Mucosa of rectum (tissue), 2 donors: ENCODE results near the gene U2SURP.

Experiments
- H3K27ac ChIP-seq, 2 donors: one replicate each; pipeline ENCODE4 v1.7.0; 2013; ENCODE audit warnings: inconsistent platforms in 2 of 2, low read depth in 2 of 2, low read length in 2 of 2
- H3K27me3 ChIP-seq, 2 donors: one replicate each; pipeline ENCODE4 v1.7.0; 2013; ENCODE audit warnings: low read length in 2 of 2; ENCODE audit not compliant: control insufficient read depth in 2 of 2, insufficient read depth in 2 of 2
- H3K36me3 ChIP-seq, 2 donors: one replicate each; pipeline ENCODE4 v1.7.0; 2013; ENCODE audit warnings: low read length in 2 of 2; ENCODE audit not compliant: control insufficient read depth in 2 of 2, insufficient read depth in 2 of 2
- H3K4me1 ChIP-seq, 2 donors: one replicate each; pipeline ENCODE4 v1.7.0; 2013; ENCODE audit warnings: low read length in 2 of 2, mild to moderate bottlenecking in 1 of 2; ENCODE audit not compliant: control insufficient read depth in 2 of 2, insufficient read depth in 2 of 2
- H3K4me3 ChIP-seq, 2 donors: one replicate each; pipeline ENCODE4 v1.7.0; 2013; ENCODE audit warnings: low read length in 2 of 2
- H3K9ac ChIP-seq, 2 donors: one replicate each; pipeline ENCODE4 v1.7.0; 2013; ENCODE audit warnings: low read length in 2 of 2, low read depth in 1 of 2, mild to moderate bottlenecking in 1 of 2
- H3K9me3 ChIP-seq, 2 donors: one replicate each; pipeline ENCODE4 v1.7.0; 2013; ENCODE audit warnings: low read length in 2 of 2; ENCODE audit not compliant: control insufficient read depth in 2 of 2
- donor health status: healthy.
- donor health status: Normal muscosa, but diverticular disease.

Gene U2SURP

GRCh38 chr3:143001369-143002082 lies at the start of gene U2SURP:
Gene U2SURP, plus strand, starts transcription at chr3:143001570. Its CDS starts 59 bp downstream, at chr3:143001629.
- Histone ChIP-seq H3K27ac (peak within 1 kb of the TSS; percentile 80 to 92), H3K4me3 (peak within 1 kb of the TSS; percentile 78 to 94), H3K9ac (peak within 1 kb of the TSS; percentile 90 to 97), H3K27me3 (no peaks in the 10 kb centered on the region), H3K4me1 (peaks cover 4 to 15% of the 10 kb centered on the region in 2 donors), H3K36me3 (no peaks in the 10 kb centered on the region), H3K9me3 (no peaks in the 10 kb centered on the region)

DNA sequence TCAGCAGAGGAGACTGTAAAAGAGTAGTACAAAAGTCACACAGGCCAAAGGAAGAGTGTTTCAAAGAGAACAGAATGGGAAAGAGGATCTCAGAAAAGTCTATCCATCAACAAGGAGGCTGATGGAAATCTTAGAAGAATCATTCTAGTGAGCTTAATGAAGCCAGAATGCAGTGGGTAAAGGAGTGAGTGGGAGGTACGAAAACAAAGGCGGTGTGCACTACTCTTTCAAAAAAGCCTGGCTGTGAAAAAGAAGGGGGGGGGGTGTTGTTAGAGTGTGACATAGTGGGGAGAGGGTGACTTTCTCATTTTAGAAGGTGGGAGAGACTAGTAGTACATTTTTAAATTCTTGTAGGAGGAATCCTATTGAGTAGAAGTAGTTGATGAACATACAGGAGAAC lies 49.6 kb upstream of the U2SURP start:
- Histone ChIP-seq H3K27me3 (peaks cover 10% of the 10 kb centered on the region in 2 donors), H3K27ac (no peak overlapping the region), H3K4me3 (no peak overlapping the region), H3K4me1 (no peaks in the 10 kb centered on the region), H3K9ac (no peak overlapping the region), H3K36me3 (no peaks in the 10 kb centered on the region), H3K9me3 (no peaks in the 10 kb centered on the region)

DNA sequence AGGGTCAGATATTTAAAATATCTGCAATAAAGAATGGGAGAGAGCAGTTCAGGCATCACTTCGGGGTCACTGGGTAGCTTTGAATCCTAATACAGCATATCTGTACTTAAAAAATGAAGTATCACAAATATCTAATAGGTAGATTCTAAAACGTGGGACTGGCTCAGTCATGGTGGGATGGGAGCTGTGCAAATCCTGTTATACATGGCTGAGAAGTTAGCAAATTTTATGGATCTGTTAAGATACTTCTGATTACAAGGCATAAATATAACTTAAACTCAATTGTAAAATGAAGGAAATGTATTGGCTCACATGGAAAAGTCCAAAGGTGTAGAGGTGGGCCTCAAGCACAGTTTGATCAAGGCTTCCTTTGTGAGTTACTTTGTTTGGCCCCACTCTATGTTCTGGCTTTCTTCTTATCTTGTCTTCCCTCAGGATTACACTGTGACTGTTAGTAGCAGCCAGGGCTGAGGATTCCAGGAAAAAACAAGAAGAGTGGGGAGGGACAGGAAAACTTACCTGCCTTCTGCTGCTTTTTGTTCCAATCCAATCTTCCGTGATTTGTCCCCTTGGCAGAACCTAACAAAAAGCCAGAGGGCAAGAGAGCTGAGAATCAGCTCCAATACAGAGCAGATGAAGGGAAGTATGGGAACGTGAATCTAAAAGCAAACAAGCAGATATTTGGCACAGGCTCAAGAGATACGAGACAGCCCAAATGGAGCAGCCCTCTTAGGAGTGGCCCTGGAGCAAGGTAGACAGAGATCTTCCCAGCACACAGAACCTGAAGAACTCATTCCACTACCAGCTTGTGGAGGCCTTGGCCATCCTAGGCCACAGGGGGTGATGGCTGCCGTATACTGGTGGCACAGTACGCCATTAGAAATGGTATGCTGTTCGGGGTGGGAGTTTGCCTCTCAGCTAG lies 48.8 kb upstream of the U2SURP start:
- Histone ChIP-seq H3K27ac (no peak overlapping the region), H3K27me3 (peaks cover 5 to 10% of the 10 kb centered on the region in 2 donors), H3K4me3 (no peak overlapping the region), H3K9ac (no peak overlapping the region), H3K36me3 (no peaks in the 10 kb centered on the region), H3K4me1 (no peaks in the 10 kb centered on the region), H3K9me3 (no peaks in the 10 kb centered on the region)

DNA sequence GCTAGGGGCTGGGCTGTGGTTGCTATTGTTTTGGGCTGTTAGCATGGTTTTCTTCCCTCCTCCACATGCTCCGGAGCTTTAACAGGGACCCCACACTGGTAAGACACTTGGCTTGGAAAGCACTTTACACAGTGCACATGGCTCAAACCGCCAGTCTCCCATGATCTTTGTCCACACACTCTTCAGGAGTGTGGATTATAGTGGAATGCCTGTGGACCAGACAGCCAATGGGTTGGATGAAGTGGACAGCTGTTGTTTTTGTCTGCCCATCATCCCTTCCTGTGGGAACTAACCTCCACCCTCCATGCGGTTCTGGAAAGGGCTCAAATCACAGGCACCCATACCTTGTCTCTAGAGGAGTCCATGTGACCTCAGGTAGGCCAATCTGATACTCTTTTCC lies 47.9 kb upstream of the U2SURP start:
- Histone ChIP-seq H3K27ac (no peak overlapping the region), H3K4me1 (no peaks in the 10 kb centered on the region)

DNA sequence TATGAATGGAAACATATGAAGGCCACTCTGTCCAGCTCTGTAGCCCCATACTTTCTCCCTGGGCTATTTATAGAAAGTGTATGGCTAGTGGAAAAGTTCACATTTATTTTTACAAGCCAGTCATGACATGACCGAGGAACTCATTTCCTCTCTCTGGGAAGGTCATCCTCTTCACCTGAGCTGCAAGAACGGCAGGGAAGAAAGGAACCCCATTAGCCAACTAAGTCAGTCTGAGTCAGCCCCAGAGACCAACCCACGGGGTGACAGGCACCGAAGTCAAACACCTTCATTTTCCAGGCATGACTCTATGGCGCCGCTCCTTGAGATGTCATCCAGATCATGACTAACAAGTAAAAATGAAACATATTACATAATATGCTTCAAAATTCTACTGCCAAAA lies 42.7 kb upstream of the U2SURP start:
- H3K27ac ChIP-seq = no peak overlapping the region
- no peaks in the 10 kb centered on the region for H3K9me3 ChIP-seq
- H3K36me3 ChIP-seq = no peaks in the 10 kb centered on the region
- H3K27me3 ChIP-seq = peaks cover 23 to 35% of the 10 kb centered on the region in 2 donors
- H3K4me3 ChIP-seq = no peak overlapping the region
- H3K4me1 ChIP-seq = no peaks in the 10 kb centered on the region
- no peak overlapping the region for H3K9ac ChIP-seq

More for the DNA sequence above, 47.9 kb upstream of the U2SURP start:
- H3K9ac ChIP-seq = no peak overlapping the region
- H3K36me3 ChIP-seq = no peaks in the 10 kb centered on the region
- peaks cover 5 to 8% of the 10 kb centered on the region in 2 donors for H3K27me3 ChIP-seq
- H3K4me3 ChIP-seq = no peak overlapping the region
- no peaks in the 10 kb centered on the region for H3K9me3 ChIP-seq

DNA sequence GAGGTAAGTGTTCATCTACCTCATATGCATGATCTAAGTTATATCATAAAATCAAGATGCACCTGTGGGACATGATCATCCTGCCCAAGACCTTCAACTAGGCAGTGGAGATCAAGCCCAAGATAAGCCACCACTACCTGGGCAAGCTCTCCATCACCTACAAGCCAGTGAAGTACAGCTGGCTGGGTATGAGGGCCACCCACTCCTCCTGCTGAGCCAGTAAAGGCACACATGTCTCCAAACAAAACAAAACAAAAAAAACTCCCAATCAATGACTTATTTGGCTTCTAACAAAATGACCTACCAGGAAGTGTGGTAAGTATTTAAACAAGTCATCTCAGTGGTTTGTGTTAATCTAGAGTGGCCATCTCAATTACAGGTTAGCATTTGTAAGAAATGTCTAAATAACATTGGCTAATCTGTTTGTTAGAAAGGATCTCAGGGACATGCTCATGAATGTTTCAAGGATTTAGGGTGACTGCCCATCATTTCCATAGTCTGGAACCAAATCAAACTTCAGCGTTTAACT lies 41.0 kb upstream of the U2SURP start:
- H3K36me3 ChIP-seq = no peaks in the 10 kb centered on the region
- no peak overlapping the region for H3K9ac ChIP-seq
- peaks cover 30 to 43% of the 10 kb centered on the region in 2 donors for H3K27me3 ChIP-seq
- peaks cover 2% of the 10 kb centered on the region in 2 donors for H3K4me1 ChIP-seq
- H3K9me3 ChIP-seq = no peaks in the 10 kb centered on the region
- no peak overlapping the region for H3K27ac ChIP-seq
- H3K4me3 ChIP-seq = no peak overlapping the region

- H3K9ac ChIP-seq = no peak overlapping the region
- peaks cover 30 to 48% of the 10 kb centered on the region in 2 donors for H3K27me3 ChIP-seq
- H3K36me3 ChIP-seq = no peaks in the 10 kb centered on the region
- H3K4me3 ChIP-seq = no peak overlapping the region
- peaks cover 2% of the 10 kb centered on the region in 2 donors for H3K4me1 ChIP-seq
- H3K27ac ChIP-seq = no peak overlapping the region
- H3K9me3 ChIP-seq = no peaks in the 10 kb centered on the region
Measured at GRCh38 chr3:142961539-142961938, 39.8 kb upstream of the U2SURP start.

- H3K4me1 ChIP-seq = peaks cover 2% of the 10 kb centered on the region in 2 donors
- H3K9me3 ChIP-seq = no peaks in the 10 kb centered on the region
- no peak overlapping the region for H3K27ac ChIP-seq
- H3K4me3 ChIP-seq = no peak overlapping the region
- H3K9ac ChIP-seq = no peak overlapping the region
- H3K36me3 ChIP-seq = no peaks in the 10 kb centered on the region
- H3K27me3 ChIP-seq = peaks cover 33 to 50% of the 10 kb centered on the region in 2 donors
Measured at GRCh38 chr3:142962175-142962519, 39.2 kb upstream of the U2SURP start.

- H3K27me3 ChIP-seq = peaks cover 31 to 47% of the 10 kb centered on the region in 2 donors
- no peak overlapping the region for H3K4me3 ChIP-seq
- no peaks in the 10 kb centered on the region for H3K9me3 ChIP-seq
- H3K9ac ChIP-seq = no peak overlapping the region
- H3K36me3 ChIP-seq = no peaks in the 10 kb centered on the region
- H3K4me1 ChIP-seq = peaks cover 2% of the 10 kb centered on the region in 2 donors
- H3K27ac ChIP-seq = no peak overlapping the region
Measured at GRCh38 chr3:142962520-142963233, 38.7 kb upstream of the U2SURP start.
